Right ventricle myocardium inferior (tissue), 1 donor: ENCODE results near the gene ANKRD6. TPM values are rescaled to one million over a fixed set of nuclear protein-coding genes. Genes with fewer than 3 reads are reported as not detected.
A peak's percentile ranks its signal among the peaks of the same experiment; 100 is the strongest.
"Not testable (repeated sequence)": the region's sequence is repeated elsewhere in the genome, so short reads cannot be mapped to it uniquely, and the experiment has no call there.

Experiments used
- ATAC-seq: fragments of 200-7000 bp; cut with Tn5 transposase; one replicate; pipeline ENCODE4 v1.9.1; 2020; ENCODE audit warnings: mild to moderate bottlenecking, moderate library complexity
- DNase-seq: peaks from one replicate; pipeline ENCODE4 v3.0.0; 2021; ENCODE audit errors: missing footprints
- intact Hi-C: fragments of 100-400 bp; cut with DNase I; formaldehyde crosslinking; loops from one replicate; pipeline ENCODE4 v1.11.0; 2022
- long read RNA-seq: library from polyadenylated mRNA; unstranded; transcript quantifications from one replicate; pipeline ENCODE4 v2.0.0, GENCODE V29; 2021
- total RNA-seq: library from RNA; stranded (reverse); fragmentation: NEBNext Ultra II Directional; extraction: Animal tissue kit (Norgen Biotek cat#: 25700); gene quantifications from one replicate; pipeline ENCODE4 v1.2.1, GENCODE V29; 2021
- donor health status: DM: no; HTN: yes; CAD: no; lungs with severe emphysema.

Gene ANKRD6
- 17.0 TPM for total RNA-seq
- long read RNA-seq, full-length matches to known transcripts: 7 of 20 reads
- long read RNA-seq, partial matches to known transcripts: 2 of 20 reads
- long read RNA-seq, other reads (novel, unspliced or antisense): 11 of 20 reads

GRCh38 chr6:89432875-89433251, at the start of gene ANKRD6:
ANKRD6 (plus strand) TSS chr6:89433152; CDS start chr6:89566977, 133,825 bp downstream.
- ATAC-seq: peak; percentile 98
- peak; percentile 91 for DNase-seq
- intact Hi-C loops: loop anchor here (1.0 to 5.0 kb wide), 2 partner anchors 49 to 177 kb away; no protein-coding TSS in a partner anchor

- intact Hi-C loops: no loop called here
- DNase-seq: no peak
Measured at GRCh38 chr6:89385156-89385667, 47.7 kb upstream of the ANKRD6 start.

GRCh38 chr6:89385846-89386245, 47.1 kb upstream of the ANKRD6 start:
- ATAC-seq (no peak), DNase-seq (no peak)
- intact Hi-C loops: no loop called here

More at GRCh38 chr6:89385156-89385667, 47.7 kb upstream of the ANKRD6 start:
- ATAC-seq: peak; percentile 28

GRCh38 chr6:89386917-89387491, 45.9 kb upstream of the ANKRD6 start:
- no peak for DNase-seq
- no peak for ATAC-seq
- intact Hi-C loops: no loop called here

GRCh38 chr6:89387516-89388201, 45.3 kb upstream of the ANKRD6 start:
- intact Hi-C loops: no loop called here
- ATAC-seq (no peak), DNase-seq (no peak)

- ATAC-seq: no peak
- DNase-seq: no peak
- intact Hi-C loops: no loop called here
Measured at GRCh38 chr6:89388846-89389245, 44.1 kb upstream of the ANKRD6 start.

GRCh38 chr6:89392823-89393222, 40.1 kb upstream of the ANKRD6 start:
- ATAC-seq: no peak

GRCh38 chr6:89393659-89394058, 39.3 kb upstream of the ANKRD6 start:
- intact Hi-C loops: no loop called here
- DNase-seq: no peak
- no peak for ATAC-seq

More at GRCh38 chr6:89392823-89393222, 40.1 kb upstream of the ANKRD6 start:
- intact Hi-C loops: no loop called here
- DNase-seq: no peak

GRCh38 chr6:89397884-89398283, 35.1 kb upstream of the ANKRD6 start:
- intact Hi-C loops, DNase-seq: not testable (repeated sequence)

GRCh38 chr6:89398762-89399525, 34.0 kb upstream of the ANKRD6 start:
- intact Hi-C loops: no loop called here
- ATAC-seq: no peak
- DNase-seq: no peak

More at GRCh38 chr6:89397884-89398283, 35.1 kb upstream of the ANKRD6 start:
- not testable (repeated sequence) for ATAC-seq

- DNase-seq (no peak), ATAC-seq (no peak)
- intact Hi-C loops: no loop called here
Measured at GRCh38 chr6:89400050-89400449, 32.9 kb upstream of the ANKRD6 start.

GRCh38 chr6:89400912-89401399, 32.0 kb upstream of the ANKRD6 start:
- intact Hi-C loops: no loop called here
- ATAC-seq (no peak), DNase-seq (no peak)

GRCh38 chr6:89402776-89403175, 30.2 kb upstream of the ANKRD6 start:
- ATAC-seq (no peak), DNase-seq (no peak)
- intact Hi-C loops: no loop called here

GRCh38 chr6:89404512-89404911, 28.4 kb upstream of the ANKRD6 start:
- ATAC-seq (no peak), DNase-seq (no peak)
- intact Hi-C loops: no loop called here

- intact Hi-C loops: no loop called here
- no peak for DNase-seq
- no peak for ATAC-seq
Measured at GRCh38 chr6:89406141-89406540, 26.8 kb upstream of the ANKRD6 start.

- peak; percentile 43 for ATAC-seq
- no peak for DNase-seq
- intact Hi-C loops: loop anchor here (2.0 kb wide), 1 partner anchor 37 kb away; no protein-coding TSS in a partner anchor
Measured at GRCh38 chr6:89409461-89410035, 23.4 kb upstream of the ANKRD6 start.

- intact Hi-C loops: loop anchor here (2.0 kb wide), 1 partner anchor 37 kb away; no protein-coding TSS in a partner anchor
- no peak for DNase-seq
- no peak for ATAC-seq
Measured at GRCh38 chr6:89410231-89410761, 22.7 kb upstream of the ANKRD6 start.

- ATAC-seq (no peak), DNase-seq (no peak)
- intact Hi-C loops: loop anchor here (2.0 kb wide), 1 partner anchor 38 kb away; no protein-coding TSS in a partner anchor
Measured at GRCh38 chr6:89410788-89411144, 22.2 kb upstream of the ANKRD6 start.
